ENCODE measurements around the gene AK1. TPM values are rescaled to one million over a fixed set of nuclear protein-coding genes. Genes with fewer than 3 reads are reported as not detected.

AK1 gene
- total RNA-seq, 1 experiment from 2014 or later: 34.4 TPM

DNA sequence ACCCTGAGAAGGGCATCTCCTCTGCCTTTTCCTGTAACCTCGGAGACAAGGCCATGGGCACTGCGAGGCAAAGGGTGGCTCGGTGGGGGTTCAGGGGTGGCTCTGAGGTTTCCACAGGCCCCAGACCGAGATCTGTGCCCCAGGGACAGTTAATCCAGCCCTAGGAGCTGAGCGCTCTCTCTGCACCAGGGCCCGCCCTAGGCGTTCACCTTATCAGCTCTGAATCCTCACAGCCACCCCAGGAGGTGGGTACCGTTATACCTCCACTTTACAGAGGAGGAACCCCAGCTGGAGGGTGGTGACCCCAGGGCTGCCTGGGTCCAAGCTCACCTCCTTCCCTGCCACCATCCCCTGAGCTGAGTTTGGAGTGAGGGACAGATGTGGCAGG, 20.8 kb downstream of the AK1 start:
- H3K4me1 Mint-ChIP-seq: peaks cover 7% of the 10 kb centered on the region; the same call in 1 of the 2 replicates
- no peak for DNase-seq (ENCODE audit: low spot score)
- no peaks in the 10 kb centered on the region for H3K9me3 Mint-ChIP-seq
- ATAC-seq: no peak
- CTCF ChIA-PET: interaction anchor here (1.7 to 8.1 kb wide), 2 partner anchors 12 to 30 kb away, joined by 7 to 79 read pairs; no protein-coding TSS in a partner anchor
- POLR2A ChIA-PET: no interaction called here
- TF ChIP-seq MYBL2 (CRISPR knock-in tag; IDR thresholded peaks at IDR 0.05) (no peak), CTCF (IDR thresholded peaks at IDR 0.05) (no peak)
- H3K27ac Mint-ChIP-seq: no peak overlapping the region
- H3K4me3 Mint-ChIP-seq: no peak overlapping the region
- H3K36me3 Mint-ChIP-seq: no peaks in the 10 kb centered on the region
- no peaks in the 10 kb centered on the region for H3K27me3 Mint-ChIP-seq (ENCODE audit: low read depth)

DNA sequence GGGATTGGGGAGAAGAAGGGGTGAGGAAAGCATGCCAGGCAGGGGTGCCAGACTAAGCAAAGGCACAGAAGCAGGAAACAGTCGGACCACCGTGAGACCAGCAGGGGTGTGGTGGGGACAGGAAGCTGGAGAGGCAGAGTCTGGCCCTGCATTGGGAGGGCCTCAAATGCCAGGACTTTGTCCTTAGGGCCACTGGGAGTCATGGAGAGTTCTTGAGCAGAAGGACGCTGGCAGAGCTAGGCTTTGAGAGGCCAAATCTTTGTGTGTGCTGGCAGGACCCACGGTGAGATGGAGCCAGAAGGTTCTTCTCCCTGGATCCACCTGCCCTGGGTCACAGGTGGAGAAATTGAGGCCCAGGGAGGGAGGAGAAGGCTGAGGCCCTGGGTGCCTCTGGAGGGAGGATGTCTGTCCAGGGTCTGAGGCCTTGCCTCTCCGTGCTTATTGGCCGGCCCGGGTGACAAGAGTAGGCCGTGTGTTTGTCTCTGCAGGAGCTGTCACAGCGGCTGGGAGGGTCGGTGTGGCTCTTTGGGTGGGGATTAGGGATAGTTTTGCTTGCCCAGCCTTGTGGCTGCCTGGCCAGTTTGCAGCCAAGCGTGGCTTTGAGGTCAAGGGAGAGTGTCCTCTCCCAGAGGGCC, 21.3 kb downstream of the AK1 start:
- ChIA-PET POLR2A (no interaction called here), CTCF (interaction anchor here (1.7 to 8.1 kb wide), 2 partner anchors 13 to 30 kb away, joined by 7 to 79 read pairs; no protein-coding TSS in a partner anchor)
- peaks cover 7% of the 10 kb centered on the region; the same call in 1 of the 2 replicates for H3K4me1 Mint-ChIP-seq
- H3K27ac Mint-ChIP-seq: no peak overlapping the region
- H3K4me3 Mint-ChIP-seq: no peak overlapping the region
- H3K9me3 Mint-ChIP-seq: no peaks in the 10 kb centered on the region
- DNase-seq (ENCODE audit: low spot score): no peak
- TF ChIP-seq, protein P1, sequence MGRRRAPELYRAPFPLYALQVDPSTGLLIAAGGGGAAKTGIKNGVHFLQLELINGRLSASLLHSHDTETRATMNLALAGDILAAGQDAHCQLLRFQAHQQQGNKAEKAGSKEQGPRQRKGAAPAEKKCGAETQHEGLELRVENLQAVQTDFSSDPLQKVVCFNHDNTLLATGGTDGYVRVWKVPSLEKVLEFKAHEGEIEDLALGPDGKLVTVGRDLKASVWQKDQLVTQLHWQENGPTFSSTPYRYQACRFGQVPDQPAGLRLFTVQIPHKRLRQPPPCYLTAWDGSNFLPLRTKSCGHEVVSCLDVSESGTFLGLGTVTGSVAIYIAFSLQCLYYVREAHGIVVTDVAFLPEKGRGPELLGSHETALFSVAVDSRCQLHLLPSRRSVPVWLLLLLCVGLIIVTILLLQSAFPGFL (CRISPR knock-in tag; IDR thresholded peaks at IDR 0.05; ENCODE audit: borderline replicate concordance): no peak
- TF ChIP-seq OVOL2 (CRISPR knock-in tag; IDR thresholded peaks at IDR 0.05; ENCODE audit: borderline replicate concordance): no peak
- TF ChIP-seq ZNF121 (CRISPR knock-in tag; IDR thresholded peaks at IDR 0.05): no peak
- no peak for TF ChIP-seq SMAD4 (CRISPR knock-in tag; IDR thresholded peaks at IDR 0.05)
- TF ChIP-seq ESRRA (CRISPR knock-in tag; IDR thresholded peaks at IDR 0.05; ENCODE audit: borderline replicate concordance): no peak
- no peak for TF ChIP-seq TP53 (CRISPR knock-in tag; IDR thresholded peaks at IDR 0.05)
- TF ChIP-seq ZNF671 (CRISPR knock-in tag; IDR thresholded peaks at IDR 0.05): no peak
- TF ChIP-seq RELA (CRISPR knock-in tag; IDR thresholded peaks at IDR 0.05; ENCODE audit: borderline replicate concordance): no peak
- TF ChIP-seq JAZF1 (CRISPR knock-in tag; IDR thresholded peaks at IDR 0.05): no peak
- no peak for ATAC-seq
- H3K36me3 Mint-ChIP-seq: no peaks in the 10 kb centered on the region
- no peaks in the 10 kb centered on the region for H3K27me3 Mint-ChIP-seq (ENCODE audit: low read depth)

DNA sequence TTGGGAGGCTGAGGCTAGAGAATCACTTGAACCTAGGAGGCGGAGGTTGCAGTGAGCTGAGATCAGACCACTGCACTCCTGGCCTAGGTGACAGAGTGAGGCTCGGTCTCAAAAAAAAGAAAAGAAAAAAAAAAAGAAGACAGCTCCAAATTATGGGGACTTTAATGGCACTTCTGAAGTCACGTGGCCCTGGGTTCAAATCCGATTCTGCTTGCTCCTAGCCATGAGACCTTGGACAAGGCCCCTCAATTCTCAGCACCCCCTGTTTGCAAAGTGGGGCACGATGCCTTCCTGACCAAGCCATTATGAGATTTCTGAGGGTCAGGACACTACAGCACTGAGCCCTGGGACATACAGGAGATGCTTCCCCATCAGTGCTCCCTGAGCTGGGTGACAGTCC, 22.0 kb downstream of the AK1 start:
- DNase-seq (ENCODE audit: low spot score): no peak

More for the DNA sequence above, 22.0 kb downstream of the AK1 start:
- no peaks in the 10 kb centered on the region for H3K27me3 Mint-ChIP-seq (ENCODE audit: low read depth)
- no peak for TF ChIP-seq EMX1 (CRISPR knock-in tag; IDR thresholded peaks at IDR 0.05)
- TF ChIP-seq, protein P1 (CRISPR knock-in tag; IDR thresholded peaks at IDR 0.05; ENCODE audit: borderline replicate concordance): no peak
- TF ChIP-seq FOXP4 (CRISPR knock-in tag; IDR thresholded peaks at IDR 0.05): no peak
- TF ChIP-seq ZNF232 (CRISPR knock-in tag; IDR thresholded peaks at IDR 0.05): no peak
- TF ChIP-seq, protein P2, sequence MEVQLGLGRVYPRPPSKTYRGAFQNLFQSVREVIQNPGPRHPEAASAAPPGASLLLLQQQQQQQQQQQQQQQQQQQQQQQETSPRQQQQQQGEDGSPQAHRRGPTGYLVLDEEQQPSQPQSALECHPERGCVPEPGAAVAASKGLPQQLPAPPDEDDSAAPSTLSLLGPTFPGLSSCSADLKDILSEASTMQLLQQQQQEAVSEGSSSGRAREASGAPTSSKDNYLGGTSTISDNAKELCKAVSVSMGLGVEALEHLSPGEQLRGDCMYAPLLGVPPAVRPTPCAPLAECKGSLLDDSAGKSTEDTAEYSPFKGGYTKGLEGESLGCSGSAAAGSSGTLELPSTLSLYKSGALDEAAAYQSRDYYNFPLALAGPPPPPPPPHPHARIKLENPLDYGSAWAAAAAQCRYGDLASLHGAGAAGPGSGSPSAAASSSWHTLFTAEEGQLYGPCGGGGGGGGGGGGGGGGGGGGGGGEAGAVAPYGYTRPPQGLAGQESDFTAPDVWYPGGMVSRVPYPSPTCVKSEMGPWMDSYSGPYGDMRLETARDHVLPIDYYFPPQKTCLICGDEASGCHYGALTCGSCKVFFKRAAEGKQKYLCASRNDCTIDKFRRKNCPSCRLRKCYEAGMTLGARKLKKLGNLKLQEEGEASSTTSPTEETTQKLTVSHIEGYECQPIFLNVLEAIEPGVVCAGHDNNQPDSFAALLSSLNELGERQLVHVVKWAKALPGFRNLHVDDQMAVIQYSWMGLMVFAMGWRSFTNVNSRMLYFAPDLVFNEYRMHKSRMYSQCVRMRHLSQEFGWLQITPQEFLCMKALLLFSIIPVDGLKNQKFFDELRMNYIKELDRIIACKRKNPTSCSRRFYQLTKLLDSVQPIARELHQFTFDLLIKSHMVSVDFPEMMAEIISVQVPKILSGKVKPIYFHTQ (CRISPR knock-in tag; IDR thresholded peaks at IDR 0.05): no peak
- no peak for TF ChIP-seq MAX (CRISPR knock-in tag; IDR thresholded peaks at IDR 0.05)
- TF ChIP-seq ZMAT4 (CRISPR knock-in tag; IDR thresholded peaks at IDR 0.05): no peak
- no peak for TF ChIP-seq NFYB (CRISPR knock-in tag; conservative IDR thresholded peaks at IDR 0.05; ENCODE audit: low read depth)
- no peak for TF ChIP-seq ZNF281 (CRISPR knock-in tag; IDR thresholded peaks at IDR 0.05)
- H3K4me3 Mint-ChIP-seq: no peak overlapping the region
- ChIA-PET CTCF (interaction anchor here (1.1 to 8.1 kb wide), 8 partner anchors 10 to 121 kb away, joined by 3 to 79 read pairs (median 6); partner anchors contain the start of gene TOR2A), POLR2A (interaction anchor here (1.2 kb wide), 1 partner anchor 18 kb away, joined by 3 read pairs; no protein-coding TSS in a partner anchor)
- ATAC-seq: no peak
- H3K36me3 Mint-ChIP-seq: no peaks in the 10 kb centered on the region
- no peaks in the 10 kb centered on the region for H3K9me3 Mint-ChIP-seq
- no peak overlapping the region for H3K27ac Mint-ChIP-seq
- H3K4me1 Mint-ChIP-seq: peaks cover 7% of the 10 kb centered on the region; the same call in 1 of the 2 replicates
